ENCODE measurements around the gene AXDND1.

Gene AXDND1

DNA sequence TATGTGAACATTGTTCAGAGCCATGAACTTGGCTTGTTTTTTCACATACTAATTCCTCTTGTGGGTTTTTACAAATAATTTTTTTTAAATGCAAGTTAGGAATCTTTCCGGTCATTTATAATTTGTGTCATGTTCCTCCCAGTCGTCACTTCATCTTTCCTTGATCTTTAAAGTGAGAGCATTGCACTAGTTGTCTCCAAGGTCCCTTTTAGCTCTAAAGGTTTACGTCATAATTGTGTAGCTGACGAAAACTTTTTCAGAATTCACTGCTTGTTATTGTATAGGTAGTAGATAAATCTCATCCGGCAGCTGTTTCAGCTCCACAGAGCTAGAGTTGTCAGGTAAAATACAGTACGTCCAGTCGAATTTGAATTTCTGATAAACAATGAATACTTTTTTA lies 38.6 kb upstream of the AXDND1 start:
- H3K36me3 ChIP-seq (ENCODE audit: insufficient read depth, low read length), result no peaks in the 10 kb centered on the region
- H3K4me3 ChIP-seq, result no peak overlapping the region
- no peaks in the 10 kb centered on the region for H3K9me3 ChIP-seq (ENCODE audit: low read depth, low read length)

DNA sequence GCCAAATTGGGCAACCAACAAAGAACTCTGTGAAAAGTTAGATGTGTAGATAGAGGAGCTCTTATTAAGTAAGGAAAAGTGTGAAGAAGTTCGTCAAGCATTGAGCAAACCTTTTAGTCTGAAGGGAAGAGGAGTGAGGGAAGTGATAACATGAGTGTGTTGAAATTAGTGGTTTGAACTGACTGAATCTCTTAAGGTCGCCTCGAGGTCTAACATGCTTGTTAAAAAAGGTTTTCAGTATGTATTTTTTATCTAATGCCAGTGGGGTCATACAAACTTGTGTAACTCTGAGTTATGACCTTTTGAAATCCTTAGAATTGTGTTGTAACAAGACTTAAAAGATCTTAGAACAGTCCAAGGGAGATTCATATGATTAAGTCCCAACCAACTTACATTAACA lies 38.1 kb upstream of the AXDND1 start:
- H3K36me3 ChIP-seq (ENCODE audit: insufficient read depth, low read length), result no peaks in the 10 kb centered on the region

More for the DNA sequence above, 38.6 kb upstream of the AXDND1 start:
- TF ChIP-seq FOXP2 (optimal IDR thresholded peaks at IDR 0.05; ENCODE audit: control extremely low read depth, extremely low read length, insufficient read depth) (no peak), POLR2AphosphoS5 (IDR thresholded peaks at IDR 0.05; ENCODE audit: borderline replicate concordance, low read depth, low read length) (no peak)
- no peak overlapping the region for H3K27ac ChIP-seq
- no peak for DNase-seq (ENCODE audit: low read depth, low spot score)
- H3K9ac ChIP-seq (ENCODE audit: insufficient read length), result no peak overlapping the region

DNA sequence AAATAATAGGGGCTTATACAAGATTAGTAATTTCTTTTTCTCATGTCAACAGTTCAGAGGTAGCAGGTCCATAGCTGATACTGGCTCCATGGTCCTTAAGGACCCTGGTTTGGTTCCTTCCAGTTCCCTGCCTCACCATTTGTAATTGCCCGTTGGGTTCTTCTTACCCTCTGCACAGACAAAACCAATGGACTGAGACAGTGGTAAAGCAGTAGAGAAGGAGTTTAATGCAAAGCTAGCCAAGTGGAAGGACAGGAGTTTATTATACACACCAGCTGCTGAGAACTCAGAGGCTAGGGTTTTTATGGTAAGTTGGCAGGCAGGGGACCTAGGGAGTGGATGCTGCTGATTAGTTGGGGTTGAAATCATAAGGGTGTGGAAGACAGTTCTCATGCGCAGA lies 35.9 kb upstream of the AXDND1 start:
- no peak for DNase-seq (ENCODE audit: low read depth, low spot score)
- no peak overlapping the region for H3K9ac ChIP-seq (ENCODE audit: insufficient read length)
- H3K9me3 ChIP-seq (ENCODE audit: low read depth, low read length), result no peaks in the 10 kb centered on the region
- no peak for TF ChIP-seq FOXP2 (optimal IDR thresholded peaks at IDR 0.05; ENCODE audit: control extremely low read depth, extremely low read length, insufficient read depth)
- H3K36me3 ChIP-seq (ENCODE audit: insufficient read depth, low read length), result no peaks in the 10 kb centered on the region
- H3K27ac ChIP-seq, result no peak overlapping the region
- no peak overlapping the region for H3K4me3 ChIP-seq

More for the DNA sequence above, 38.1 kb upstream of the AXDND1 start:
- Histone ChIP-seq H3K9me3 (ENCODE audit: low read depth, low read length) (no peaks in the 10 kb centered on the region), H3K27ac (no peak overlapping the region), H3K4me3 (no peak overlapping the region), H3K9ac (ENCODE audit: insufficient read length) (no peak overlapping the region)
- TF ChIP-seq POLR2AphosphoS5 (IDR thresholded peaks at IDR 0.05; ENCODE audit: borderline replicate concordance, low read depth, low read length), result no peak
- no peak for TF ChIP-seq EZH2 (IDR thresholded peaks at IDR 0.05)
- no peak for TF ChIP-seq FOXP2 (optimal IDR thresholded peaks at IDR 0.05; ENCODE audit: control extremely low read depth, extremely low read length, insufficient read depth)
- DNase-seq (ENCODE audit: low read depth, low spot score), result no peak

DNA sequence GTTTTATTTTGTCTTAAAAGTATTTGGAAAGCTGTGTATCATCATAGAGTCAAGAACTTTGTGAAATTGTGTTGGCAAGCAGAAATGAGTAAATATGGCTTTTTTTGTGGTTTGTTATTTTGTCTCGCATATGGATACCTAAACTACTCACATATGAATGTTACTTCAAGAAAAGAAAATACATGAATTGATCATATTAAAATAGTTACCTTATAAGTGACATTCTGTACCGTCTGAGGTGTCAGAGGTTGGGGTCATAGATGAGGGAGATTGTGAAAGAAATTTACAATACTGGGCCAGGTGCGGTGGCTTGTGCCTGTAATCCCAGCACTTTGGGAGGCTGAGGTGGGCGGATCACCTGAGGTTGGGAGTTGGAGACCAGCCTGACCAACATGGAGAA lies 31.3 kb upstream of the AXDND1 start:
- H3K9ac ChIP-seq (ENCODE audit: insufficient read length), result no peak overlapping the region
- H3K27ac ChIP-seq, result no peak overlapping the region
- no peaks in the 10 kb centered on the region for H3K36me3 ChIP-seq (ENCODE audit: insufficient read depth, low read length)
- no peak overlapping the region for H3K4me3 ChIP-seq
- H3K9me3 ChIP-seq (ENCODE audit: low read depth, low read length), result no peaks in the 10 kb centered on the region
- no peak for TF ChIP-seq EZH2 (IDR thresholded peaks at IDR 0.05)
- no peak for TF ChIP-seq POLR2AphosphoS5 (IDR thresholded peaks at IDR 0.05; ENCODE audit: borderline replicate concordance, low read depth, low read length)
- TF ChIP-seq FOXP2 (optimal IDR thresholded peaks at IDR 0.05; ENCODE audit: control extremely low read depth, extremely low read length, insufficient read depth), result no peak
- no peak for DNase-seq (ENCODE audit: low read depth, low spot score)

DNA sequence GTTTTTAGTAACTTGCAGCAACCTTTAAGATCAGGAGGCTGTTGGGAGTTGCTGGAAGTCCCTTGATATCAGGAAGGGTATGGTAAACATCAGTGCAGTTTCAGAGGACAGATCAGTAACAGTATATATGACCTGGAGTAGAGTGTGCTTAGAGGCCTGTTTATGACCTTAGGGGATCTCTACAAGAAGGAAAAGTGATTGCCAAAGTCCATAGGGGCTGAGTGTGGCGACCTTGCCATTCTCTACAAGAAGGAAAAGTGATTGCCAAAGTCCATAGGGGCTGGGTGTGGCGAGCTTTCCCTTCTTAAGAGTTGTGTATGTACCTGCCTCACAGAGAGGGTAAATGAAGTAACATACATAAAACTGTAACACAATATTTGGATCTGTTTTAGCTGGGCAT lies 28.5 kb upstream of the AXDND1 start:
- Histone ChIP-seq H3K27ac (no peak overlapping the region), H3K4me3 (no peak overlapping the region), H3K9me3 (ENCODE audit: low read depth, low read length) (no peaks in the 10 kb centered on the region), H3K9ac (ENCODE audit: insufficient read length) (no peak overlapping the region), H3K36me3 (ENCODE audit: insufficient read depth, low read length) (0 out of 2 replicates have a peak, but pooled peaks cover 5% of the 10 kb centered on the region)
- TF ChIP-seq POLR2AphosphoS5 (IDR thresholded peaks at IDR 0.05; ENCODE audit: borderline replicate concordance, low read depth, low read length) (no peak), EZH2 (IDR thresholded peaks at IDR 0.05) (no peak), FOXP2 (optimal IDR thresholded peaks at IDR 0.05; ENCODE audit: control extremely low read depth, extremely low read length, insufficient read depth) (no peak)
- DNase-seq (ENCODE audit: low read depth, low spot score), result no peak

DNA sequence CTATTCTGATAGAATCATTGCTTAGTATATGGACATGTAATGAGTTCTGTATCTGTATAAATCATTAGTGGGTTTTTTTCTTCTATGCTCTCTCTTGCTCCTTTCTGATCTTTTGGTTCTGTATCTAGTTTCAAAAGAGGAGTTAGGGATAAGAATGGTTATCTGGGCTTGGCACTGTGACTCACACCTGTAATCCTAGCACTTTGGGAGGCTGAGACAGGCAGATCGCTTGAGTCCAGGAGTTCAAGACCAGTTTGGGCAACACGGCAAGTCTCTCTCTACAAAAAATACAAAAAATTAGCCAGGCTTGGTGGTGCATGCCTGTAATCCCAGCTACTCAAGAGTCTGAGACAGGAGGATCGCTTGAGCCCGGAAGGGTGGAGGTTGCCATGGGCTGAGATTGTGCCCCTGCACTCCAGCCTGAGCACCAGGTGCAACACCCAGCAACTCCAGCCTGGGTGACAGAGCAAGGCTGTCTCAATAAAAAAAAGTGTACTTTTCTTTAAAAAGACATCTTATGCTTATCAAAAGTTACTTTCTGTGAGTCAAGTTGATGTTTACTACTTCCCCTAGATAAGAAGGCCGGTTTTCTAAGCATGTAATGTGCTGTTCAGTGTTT lies 27.7 kb upstream of the AXDND1 start:
- H3K36me3 ChIP-seq (ENCODE audit: insufficient read depth, low read length), result 0 out of 2 replicates have a peak, but pooled peaks cover 5% of the 10 kb centered on the region
- H3K4me3 ChIP-seq, result no peak overlapping the region
- no peak overlapping the region for H3K27ac ChIP-seq
- H3K9ac ChIP-seq (ENCODE audit: insufficient read length), result no peak overlapping the region
- no peak for TF ChIP-seq EZH2 (IDR thresholded peaks at IDR 0.05)
- no peak for TF ChIP-seq FOXP2 (optimal IDR thresholded peaks at IDR 0.05; ENCODE audit: control extremely low read depth, extremely low read length, insufficient read depth)
- TF ChIP-seq POLR2AphosphoS5 (IDR thresholded peaks at IDR 0.05; ENCODE audit: borderline replicate concordance, low read depth, low read length), result no peak
- no peak for DNase-seq (ENCODE audit: low read depth, low spot score)
- H3K9me3 ChIP-seq (ENCODE audit: low read depth, low read length), result no peaks in the 10 kb centered on the region

DNA sequence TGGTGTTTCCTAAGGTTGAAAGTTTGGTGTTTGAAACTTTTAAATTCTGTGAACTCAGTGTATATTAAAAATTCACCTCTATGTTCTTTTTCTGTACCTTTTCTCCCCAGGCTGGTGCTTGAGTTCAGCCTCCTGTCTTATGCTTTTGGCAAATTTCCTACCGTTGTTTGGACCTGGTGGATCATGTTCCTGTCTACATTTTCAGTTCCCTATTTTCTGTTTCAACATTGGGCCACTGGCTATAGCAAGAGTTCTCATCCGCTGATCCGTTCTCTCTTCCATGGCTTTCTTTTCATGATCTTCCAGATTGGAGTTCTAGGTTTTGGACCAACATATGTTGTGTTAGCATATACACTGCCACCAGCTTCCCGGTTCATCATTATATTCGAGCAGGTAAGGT lies 24.9 kb upstream of the AXDND1 start:
- Histone ChIP-seq H3K36me3 (ENCODE audit: insufficient read depth, low read length) (peaks cover 12% of the 10 kb centered on the region), H3K9me3 (ENCODE audit: low read depth, low read length) (no peaks in the 10 kb centered on the region), H3K4me3 (no peak overlapping the region), H3K27ac (no peak overlapping the region), H3K9ac (ENCODE audit: insufficient read length) (no peak overlapping the region)
- DNase-seq (ENCODE audit: low read depth, low spot score), result no peak
- TF ChIP-seq FOXP2 (optimal IDR thresholded peaks at IDR 0.05; ENCODE audit: control extremely low read depth, extremely low read length, insufficient read depth) (no peak), EZH2 (IDR thresholded peaks at IDR 0.05) (no peak), POLR2AphosphoS5 (IDR thresholded peaks at IDR 0.05; ENCODE audit: borderline replicate concordance, low read depth, low read length) (no peak)

DNA sequence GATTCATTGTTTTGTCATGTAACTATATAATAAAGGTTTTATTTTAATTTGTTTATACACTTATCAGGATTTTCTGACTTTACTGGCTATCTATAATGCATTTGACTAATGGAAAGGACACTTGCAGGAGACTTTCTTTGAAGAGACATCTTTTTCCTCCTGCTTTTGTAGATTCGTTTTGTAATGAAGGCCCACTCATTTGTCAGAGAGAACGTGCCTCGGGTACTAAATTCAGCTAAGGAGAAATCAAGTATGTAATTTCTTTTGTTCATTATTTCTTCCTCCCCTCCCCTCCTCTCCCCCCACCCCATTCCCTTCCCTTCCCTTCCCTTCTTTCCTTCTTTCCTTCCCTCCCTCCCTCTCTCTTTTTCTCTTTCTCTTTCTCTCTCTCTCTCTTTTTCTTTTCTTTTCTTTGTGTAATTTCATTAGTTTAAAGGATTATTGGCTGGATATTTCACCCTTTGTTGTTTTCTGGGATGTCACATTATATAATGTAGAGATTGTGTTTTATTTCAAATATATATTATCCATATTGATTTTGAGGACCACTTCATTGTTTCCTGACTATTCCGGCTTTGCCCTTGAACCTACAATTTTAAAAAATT lies 23.7 kb upstream of the AXDND1 start:
- no peak for DNase-seq (ENCODE audit: low read depth, low spot score)
- H3K36me3 ChIP-seq (ENCODE audit: insufficient read depth, low read length), result peaks cover 12% of the 10 kb centered on the region
- no peak overlapping the region for H3K9ac ChIP-seq (ENCODE audit: insufficient read length)
- no peak overlapping the region for H3K27ac ChIP-seq
- TF ChIP-seq FOXP2 (optimal IDR thresholded peaks at IDR 0.05; ENCODE audit: control extremely low read depth, extremely low read length, insufficient read depth), result no peak
- no peak for TF ChIP-seq EZH2 (IDR thresholded peaks at IDR 0.05)
- no peak for TF ChIP-seq POLR2AphosphoS5 (IDR thresholded peaks at IDR 0.05; ENCODE audit: borderline replicate concordance, low read depth, low read length)
- H3K9me3 ChIP-seq (ENCODE audit: low read depth, low read length), result no peaks in the 10 kb centered on the region
- no peak overlapping the region for H3K4me3 ChIP-seq

All from SK-N-MC (cell line).